HepG2 (cell line): ENCODE data around the gene TM4SF4. TPM values are rescaled to one million over a fixed set of nuclear protein-coding genes. Genes with fewer than 3 reads are reported as not detected.
A peak's percentile ranks its signal among the peaks of the same experiment; 100 is the strongest.

Experiments
- ATAC-seq: fragments of 200-7000 bp; cut with Tn5 transposase; 3 replicates; pipeline ENCODE4 v1.9.1; 2020; ENCODE audit warnings: mild to moderate bottlenecking, moderate library complexity
- BruUV-seq: library from RNA; stranded (reverse); fragments of 400-500 nt; replicated peaks from 2 replicates; lab custom pipeline; 2021; lab: Mats Ljungman, UMichigan
- CTCF ChIA-PET: fragments of 300-600 bp; formaldehyde crosslinking; extraction: SDS; loops from one replicate; lab custom pipeline; 2021; ENCODE audit warnings: low total read pairs, inconsistent platforms, low intra/inter-chr PET ratio; lab: Yijun Ruan, JAX
- POLR2A ChIA-PET: fragments of 350-600 bp; sonication (Branson Sonifier 250); formaldehyde crosslinking; loops from one replicate; lab custom pipeline; 2020; ENCODE audit warnings: antibody characterized with exemption, inconsistent platforms; lab: Yijun Ruan, JAX
- DNase-seq: peaks from one replicate; pipeline ENCODE4 v3.0.0-alpha.2; 2015; ENCODE audit warnings: low spot score
- FAIRE-seq: peaks from 3 replicates; lab custom pipeline; 2011; peaks lifted over from hg19 to GRCh38; lab: Jason Lieb, UNC
- H2AFZ ChIP-seq: one replicate; pipeline ENCODE4 v1.6.1; 2011; ENCODE audit warnings: low read length, inconsistent platforms
- H3K27ac ChIP-seq: fragments of 300-600 bp; 3 replicates; pipeline ENCODE4 v1.8.0; 2011; ENCODE audit warnings: mixed run types, mild to moderate bottlenecking, mixed read lengths, low read length, inconsistent platforms; ENCODE audit not compliant: insufficient read depth; ENCODE audit errors: extremely low read length
- H3K27me3 ChIP-seq, 2 experiments: fragments of 200-600 bp in 1 of 2; 2 replicates in 1 of 2; 3 replicates in 1 of 2; pipeline versions ENCODE4 v1.6.0 to v1.8.0; 2011; ENCODE audit warnings: low read length in 2 of 2, mild to moderate bottlenecking in 2 of 2, moderate library complexity in 2 of 2, inconsistent platforms in 1 of 2; ENCODE audit not compliant: insufficient read depth in 2 of 2, control insufficient read depth in 1 of 2
- H3K36me3 ChIP-seq, 2 experiments: fragments of 200-600 bp in 1 of 2; replicated peaks in 1 of 2; 2 replicates in 1 of 2; 3 replicates in 1 of 2; pipeline versions ENCODE4 v1.5.1 to v1.8.0; 2011; ENCODE audit warnings: low read length in 2 of 2, inconsistent platforms in 1 of 2; ENCODE audit not compliant: insufficient read depth in 2 of 2, control insufficient read depth in 1 of 2
- H3K4me1 ChIP-seq: 2 replicates; pipeline ENCODE4 v1.5.1; 2012; ENCODE audit warnings: low read length, inconsistent platforms; ENCODE audit not compliant: insufficient read depth
- H3K4me2 ChIP-seq: 2 replicates; pipeline ENCODE4 v1.6.0; 2011; ENCODE audit warnings: low read depth, low read length, inconsistent platforms
- H3K4me3 ChIP-seq, 3 experiments: fragments of 200-600 bp in 1 of 3; sonication (generic), shearing (Covaris generic) in 1 of 3; replicated peaks in 1 of 3; 2 replicates each; pipeline ENCODE4 v1.5.1; 2011 to 2016; ENCODE audit warnings: low read length in 3 of 3, inconsistent platforms in 2 of 3, low read depth in 2 of 3, mild to moderate bottlenecking in 2 of 3, control low read depth in 1 of 3, mixed read lengths in 1 of 3; ENCODE audit not compliant: insufficient read depth in 1 of 3
- H3K79me2 ChIP-seq: one replicate; pipeline ENCODE4 v1.6.1; 2011; ENCODE audit warnings: low read length, inconsistent platforms; ENCODE audit not compliant: insufficient read depth
- H3K9ac ChIP-seq: 2 replicates; pipeline ENCODE4 v1.6.0; 2011; ENCODE audit warnings: mild to moderate bottlenecking, low read depth, low read length, inconsistent platforms; ENCODE audit not compliant: insufficient read depth
- H3K9me3 ChIP-seq: 2 replicates; pipeline ENCODE4 v1.5.1; 2012; ENCODE audit warnings: mild to moderate bottlenecking, low read length
- H4K20me1 ChIP-seq: 2 replicates; pipeline ENCODE4 v1.6.0; 2011; ENCODE audit warnings: inconsistent platforms, mild to moderate bottlenecking, low read length, moderate library complexity; ENCODE audit not compliant: insufficient read depth
- ATAD3A ChIP-seq: sonication (generic); formaldehyde crosslinking; IDR thresholded peaks from 2 replicates; pipeline ENCODE4 v1.4.0; 2020; ENCODE audit warnings: missing genetic modification reagents
- HDAC1 ChIP-seq: sonication (generic); formaldehyde crosslinking; IDR thresholded peaks from 2 replicates; pipeline ENCODE4 v1.5.1; 2020; ENCODE audit warnings: mild to moderate bottlenecking, missing genetic modification reagents
- HIVEP1 ChIP-seq: sonication (generic); formaldehyde crosslinking; IDR thresholded peaks from 2 replicates; pipeline ENCODE4 v1.4.0; 2020; ENCODE audit warnings: mild to moderate bottlenecking, missing genetic modification reagents
- IRX3 ChIP-seq: sonication (generic); formaldehyde crosslinking; IDR thresholded peaks from 2 replicates; pipeline ENCODE4 v1.8.1; 2023; ENCODE audit warnings: mild to moderate bottlenecking, low read depth, missing genetic modification reagents, borderline replicate concordance
- MIER3 ChIP-seq: IDR thresholded peaks from 2 replicates; pipeline ENCODE4 v1.6.1; 2016; ENCODE audit warnings: missing compliant biosample characterization, borderline replicate concordance
- NCOA5 ChIP-seq: sonication (generic); formaldehyde crosslinking; IDR thresholded peaks from 2 replicates; pipeline ENCODE4 v1.4.0; 2020; ENCODE audit warnings: missing genetic modification reagents
- RBM22 ChIP-seq: fragments of 200-400 bp; formaldehyde crosslinking; optimal IDR thresholded peaks from 2 replicates; pipeline ENCODE3; 2017; ENCODE audit warnings: mild to moderate bottlenecking, low read length, moderate library complexity
- SIX4 ChIP-seq: sonication (generic); formaldehyde crosslinking; IDR thresholded peaks from 2 replicates; pipeline ENCODE4 v1.4.0; 2020; ENCODE audit warnings: missing genetic modification reagents
- SNAI1 ChIP-seq: sonication (generic); formaldehyde crosslinking; IDR thresholded peaks from 2 replicates; pipeline ENCODE4 v1.5.0; 2020; ENCODE audit warnings: mild to moderate bottlenecking, missing genetic modification reagents, borderline replicate concordance
- ZBTB8A ChIP-seq: sonication (generic); formaldehyde crosslinking; IDR thresholded peaks from 2 replicates; pipeline ENCODE4 v1.4.0; 2020; ENCODE audit warnings: mild to moderate bottlenecking, low read depth, missing genetic modification reagents, borderline replicate concordance
- ZNF784 ChIP-seq: sonication (generic); formaldehyde crosslinking; IDR thresholded peaks from 2 replicates; pipeline ENCODE4 v1.5.1; 2020; ENCODE audit warnings: missing genetic modification reagents, mild to moderate bottlenecking, borderline replicate concordance
- ZNF816 ChIP-seq: sonication (generic); formaldehyde crosslinking; IDR thresholded peaks from 2 replicates; pipeline ENCODE4 v1.8.0; 2022; ENCODE audit warnings: missing genetic modification reagents, mild to moderate bottlenecking, borderline replicate concordance
- ZSCAN30 ChIP-seq: sonication (generic); formaldehyde crosslinking; IDR thresholded peaks from 2 replicates; pipeline ENCODE4 v1.5.0; 2020; ENCODE audit warnings: mild to moderate bottlenecking, missing genetic modification reagents
- WGBS: methylation state at CpG from one replicate; pipeline ENCODE4 v1.1.6; 2017; ENCODE audit warnings: low lambda C conversion rate; 5-methylcytosine and 5-hydroxymethylcytosine counted together
- in situ Hi-C: cut with HindIII; loops from 2 replicates; pipeline ENCODE4 v1.10.0; 2017; ENCODE audit warnings: low pct_unique_long_range_greater_than_20kb; ENCODE audit not compliant: extremely low pct_ligation_motif_present
- intact Hi-C: fragments of 100-400 bp; cut with micrococcal nuclease; formaldehyde crosslinking; loops from one replicate; pipeline ENCODE4 v1.10.0; 2022; ENCODE audit not compliant: unreplicated experiment
- polyA plus RNA-seq, 8 experiments: library from polyadenylated mRNA; depleted of rRNA in 3 of 8; stranded (reverse) in 7 of 8; unstranded in 1 of 8; fragments of >200 nt; fragmentation: Illumina TruSeq in 4 of 8; extraction: Trizol in 4 of 8; gene quantifications; 2 replicates each; pipeline versions ENCODE4 v1.2.1 to v1.2.3, GENCODE V29; 2011 to 2016; ENCODE audit warnings: low read depth in 4 of 8, missing spikeins in 1 of 8, mixed read lengths in 1 of 8; ENCODE audit not compliant: insufficient read depth in 1 of 8
- total RNA-seq, 5 experiments: library from RNA; depleted of rRNA; stranded (reverse); fragments of >200 nt; fragmentation: Illumina TruSeq; extraction: Trizol; gene quantifications; 2 replicates each; pipeline ENCODE4 v1.2.3, GENCODE V29; 2016; ENCODE audit warnings: low read depth in 1 of 5
- TF ChIP-seq, protein P1 (sequence below): sonication (generic); formaldehyde crosslinking; IDR thresholded peaks from 2 replicates; pipeline ENCODE4 v1.5.0; 2020; ENCODE audit warnings: missing genetic modification reagents
- TF ChIP-seq, protein P2 (sequence below): sonication (generic); formaldehyde crosslinking; IDR thresholded peaks from 2 replicates; pipeline ENCODE4 v1.5.0; 2020; ENCODE audit warnings: mild to moderate bottlenecking, low read depth, missing genetic modification reagents, borderline replicate concordance

Gene TM4SF4
- total and polyA plus RNA-seq, 2 of the 13 experiments (the other 11 are each of a cell fraction or from before 2014, with no cell fraction given): 0.63 to 0.95 TPM

GRCh38 chr3:149494022-149494758, 19.7 kb downstream of the TM4SF4 start (continued):
- peak; percentile 43; the same call in 1 of the 2 replicates for TF ChIP-seq HIVEP1 (CRISPR knock-in tag)

- CTCF ChIA-PET: interaction anchor here (1.3 to 2.6 kb wide), 6 partner anchors 17 to 313 kb away, joined by 4 to 12 read pairs (median 8); no protein-coding TSS in a partner anchor
- no peaks in the 10 kb centered on the region for H4K20me1 ChIP-seq
- POLR2A ChIA-PET: no interaction called here
- in situ Hi-C loops (no loop called here), intact Hi-C loops (loop anchor here (1.0 to 5.0 kb wide), 2 partner anchors 203 to 276 kb away; no protein-coding TSS in a partner anchor)
- H3K4me3 ChIP-seq: no peak overlapping the region
- FAIRE-seq: no peak
- no peak for ATAC-seq
- no peak overlapping the region for H2AFZ ChIP-seq
- DNase-seq: no peak
- H3K9ac ChIP-seq: no peak overlapping the region
- no peaks in the 10 kb centered on the region for H3K9me3 ChIP-seq
- no TSS peak for BruUV-seq
- H3K36me3 ChIP-seq: no peaks in the 10 kb centered on the region
- H3K4me1 ChIP-seq: peaks cover 47% of the 10 kb centered on the region
- no peaks in the 10 kb centered on the region for H3K79me2 ChIP-seq
- H3K4me2 ChIP-seq: no peak overlapping the region
- H3K27me3 ChIP-seq: no peaks in the 10 kb centered on the region
- no peak overlapping the region for H3K27ac ChIP-seq
- WGBS: 57% methylated on average over 6 of the region's 6 CpGs
- TF ChIP-seq ATAD3A (CRISPR knock-in tag) (no peak), IRX3 (no peak), HDAC1 (CRISPR knock-in tag) (no peak), NCOA5 (CRISPR knock-in tag) (no peak), ZBTB8A (CRISPR knock-in tag) (no peak), RBM22 (no peak), ZNF816 (CRISPR knock-in tag) (no peak), ZNF784 (no peak), SNAI1 (no peak), SIX4 (no peak), ZSCAN30 (CRISPR knock-in tag) (no peak), MIER3 (CRISPR knock-in tag) (no peak)
- TF ChIP-seq, protein P1, sequence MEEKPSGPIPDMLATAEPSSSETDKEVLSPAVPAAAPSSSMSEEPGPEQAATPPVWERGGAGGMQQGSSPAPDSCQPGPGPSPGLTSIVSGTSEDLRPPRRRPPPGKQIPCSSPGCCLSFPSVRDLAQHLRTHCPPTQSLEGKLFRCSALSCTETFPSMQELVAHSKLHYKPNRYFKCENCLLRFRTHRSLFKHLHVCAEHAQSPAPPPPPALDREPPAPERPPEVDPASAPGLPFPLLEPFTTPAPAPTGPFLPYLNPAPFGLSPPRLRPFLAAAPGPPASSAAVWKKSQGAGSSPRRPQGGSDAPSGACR (CRISPR knock-in tag): no peak
- TF ChIP-seq, protein P2, sequence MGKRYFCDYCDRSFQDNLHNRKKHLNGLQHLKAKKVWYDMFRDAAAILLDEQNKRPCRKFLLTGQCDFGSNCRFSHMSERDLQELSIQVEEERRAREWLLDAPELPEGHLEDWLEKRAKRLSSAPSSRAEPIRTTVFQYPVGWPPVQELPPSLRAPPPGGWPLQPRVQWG (CRISPR knock-in tag): no peak
These were observed 20.5 kb downstream of the TM4SF4 start for GRCh38 chr3:149494759-149495580.
